Measurements from ENCODE around the gene PHF19.
A peak's percentile ranks its signal among the peaks of the same experiment; 100 is the strongest.

Gene PHF19

DNA sequence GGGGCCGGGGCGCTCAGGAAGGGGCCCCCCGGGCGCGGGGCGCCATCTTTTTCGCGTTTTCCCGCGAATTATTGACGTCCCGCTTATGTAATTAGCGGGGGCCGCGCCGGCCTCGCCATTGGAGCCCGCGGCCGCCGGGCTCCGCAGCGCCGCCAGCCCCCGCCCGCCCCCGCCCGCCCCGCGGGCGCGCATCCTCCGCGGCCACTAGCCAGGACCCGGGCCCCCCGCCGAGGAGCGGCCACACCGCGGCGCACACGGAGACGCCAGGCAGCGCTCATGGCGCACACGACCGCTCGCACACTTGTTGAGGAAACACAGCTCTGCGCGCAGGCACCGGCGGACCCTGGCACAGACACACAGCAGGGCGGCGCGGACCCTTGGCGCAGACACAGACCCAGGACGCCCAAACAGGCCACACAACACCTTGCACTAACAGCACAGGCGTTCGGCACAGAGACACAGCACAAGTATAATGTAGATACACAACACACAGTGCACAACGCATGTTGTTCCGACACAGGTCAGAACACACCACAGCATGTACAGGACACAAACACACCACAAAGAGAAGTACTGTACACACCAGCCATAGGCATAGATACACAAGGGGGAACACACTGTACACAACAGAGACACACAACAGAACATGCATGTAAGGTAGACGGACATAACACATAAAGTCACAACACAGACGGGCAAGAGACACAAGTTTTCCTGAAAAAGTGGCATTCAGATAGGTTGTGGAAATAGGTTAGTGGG is 467 bp upstream of the PHF19 start:
- peak; percentile 65 for DNase-seq (ENCODE audit: low read depth, low spot score)
- H3K4me3 ChIP-seq (ENCODE audit: low read length) = peak overlapping the region; percentile 99

- peak; percentile 87 for DNase-seq (ENCODE audit: low read depth, low spot score)
- peak overlapping the region; percentile 99 for H3K4me3 ChIP-seq (ENCODE audit: low read length)
These were observed 790 bp downstream of the PHF19 start for GRCh38 chr9:120875954-120876841.

GRCh38 chr9:120875643-120875953 is 1.4 kb downstream of the PHF19 start:
- peak overlapping the region; percentile 99 for H3K4me3 ChIP-seq (ENCODE audit: low read length)
- DNase-seq (ENCODE audit: low read depth, low spot score) = no peak

DNA sequence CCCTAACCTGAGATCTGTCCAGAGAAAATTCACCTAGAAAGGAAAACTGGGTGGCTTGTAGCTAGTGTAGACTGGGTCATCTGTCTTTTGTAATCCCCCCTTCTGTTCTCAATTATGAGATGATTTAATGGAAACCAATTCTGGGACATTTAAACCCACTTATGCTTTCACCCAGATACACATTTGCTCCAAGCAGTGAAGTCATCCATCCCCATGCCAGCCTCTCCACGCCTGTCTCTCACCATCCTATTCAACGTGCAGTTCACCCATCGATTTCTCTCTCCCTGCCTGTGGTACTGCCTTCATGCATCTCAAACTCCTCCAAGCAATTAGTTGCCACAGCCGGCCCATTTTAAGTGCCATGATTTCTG is 1.8 kb downstream of the PHF19 start:
- DNase-seq (ENCODE audit: low read depth, low spot score) = no peak
- H3K4me3 ChIP-seq (ENCODE audit: low read length) = peak overlapping the region; percentile 99

GRCh38 chr9:120874226-120875194 is 2.5 kb downstream of the PHF19 start:
- no peak overlapping the region for H3K4me3 ChIP-seq (ENCODE audit: low read length)
- no peak for DNase-seq (ENCODE audit: low read depth, low spot score)

DNA sequence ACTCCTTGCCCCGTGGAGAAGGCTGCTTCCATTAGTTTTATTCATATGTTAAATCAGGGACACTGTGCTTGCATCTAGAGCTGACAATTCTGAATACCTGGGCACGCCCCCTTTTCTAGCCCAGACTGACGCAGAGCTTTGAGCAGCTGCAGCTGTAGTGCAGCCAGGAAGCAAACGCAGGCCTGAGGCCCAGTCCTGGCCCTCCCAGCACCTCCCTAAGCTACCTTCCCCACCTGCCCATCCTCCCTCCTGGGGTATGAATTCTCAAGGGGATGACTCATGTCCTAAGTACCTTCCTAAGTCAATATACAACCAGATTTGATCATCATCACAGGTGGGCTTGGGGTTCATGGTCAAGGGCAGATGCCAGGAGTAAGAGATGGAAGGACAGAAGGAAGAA is 3.5 kb downstream of the PHF19 start:
- no peak for DNase-seq (ENCODE audit: low read depth, low spot score)
- no peak overlapping the region for H3K4me3 ChIP-seq (ENCODE audit: low read length)

DNA sequence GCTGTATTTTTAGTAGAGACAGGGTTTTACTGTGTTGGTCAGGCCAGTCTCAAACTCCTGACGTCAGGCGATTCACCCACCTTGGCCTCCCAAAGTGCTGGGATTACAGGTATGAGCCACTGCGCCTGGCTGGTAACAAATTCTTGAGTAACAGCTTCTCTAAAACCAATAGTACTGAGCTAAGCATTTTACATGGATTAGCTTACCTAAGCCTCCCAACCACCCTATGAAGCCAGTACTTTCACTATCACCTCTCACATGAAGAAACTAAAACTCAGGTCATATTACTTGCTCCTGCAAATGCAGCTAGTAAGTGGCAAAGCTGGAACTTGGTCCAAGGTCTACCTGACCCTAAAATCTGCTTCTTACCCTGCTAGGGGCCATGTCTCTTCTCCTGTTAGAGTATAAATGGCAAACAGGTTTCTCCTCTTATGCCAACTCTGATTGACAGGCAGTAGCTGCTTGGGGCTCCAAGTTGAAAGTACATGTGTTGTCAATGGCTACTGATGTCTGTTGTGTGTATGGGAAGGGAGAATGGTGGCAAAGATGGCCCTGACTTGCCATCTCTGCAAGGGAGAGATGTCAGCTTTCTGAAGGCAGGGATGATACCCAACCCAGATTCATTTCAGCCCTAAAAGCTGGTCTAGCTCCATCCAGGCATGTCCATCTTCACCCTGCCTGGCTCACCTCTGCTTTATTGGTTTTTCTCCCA is 4.0 kb downstream of the PHF19 start:
- DNase-seq (ENCODE audit: low read depth, low spot score) = no peak
- H3K4me3 ChIP-seq (ENCODE audit: low read length) = no peak overlapping the region

DNA sequence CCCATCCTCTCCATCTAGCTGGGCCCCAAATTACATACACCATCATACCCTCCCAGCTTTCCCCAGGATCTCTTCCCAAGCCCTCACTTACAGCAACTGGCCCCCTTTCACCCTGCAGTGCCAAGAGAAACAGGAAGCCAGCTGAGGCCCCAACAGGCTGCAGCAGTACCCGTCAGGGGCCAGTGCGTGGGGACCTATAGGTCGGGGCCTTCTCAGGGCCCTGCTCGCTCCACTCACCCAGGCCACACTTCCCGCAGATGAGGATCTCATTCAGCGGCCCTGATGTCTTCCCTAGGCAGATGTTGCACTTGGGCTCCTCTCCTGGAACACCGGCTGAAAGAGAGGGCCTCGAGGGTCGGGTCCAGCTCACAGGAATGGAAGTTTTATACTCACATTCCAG is 6.8 kb downstream of the PHF19 start:
- DNase-seq (ENCODE audit: low read depth, low spot score) = no peak

DNA sequence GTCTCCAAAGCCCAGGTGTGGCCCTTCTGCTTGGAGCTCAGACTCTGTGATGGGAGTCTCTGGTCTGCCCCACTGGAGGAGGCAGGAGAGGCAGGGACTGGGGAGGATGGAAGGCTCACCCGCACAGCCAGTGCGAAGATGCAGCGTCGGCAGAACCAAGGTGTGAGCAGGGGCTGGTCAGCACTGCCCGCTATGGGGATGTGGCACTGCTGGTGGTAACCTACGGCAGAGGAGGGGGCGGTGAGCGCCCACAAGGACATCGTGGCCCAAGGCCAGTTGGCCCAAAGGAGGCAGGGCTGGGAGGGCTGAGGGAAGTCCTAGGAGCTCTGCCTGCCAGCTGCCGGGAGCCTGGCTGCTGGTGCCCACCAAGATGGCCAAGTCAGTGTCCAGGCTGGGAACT is 7.3 kb downstream of the PHF19 start:
- no peak for DNase-seq (ENCODE audit: low read depth, low spot score)
- H3K4me3 ChIP-seq (ENCODE audit: low read length) = no peak overlapping the region

More for the DNA sequence above, 6.8 kb downstream of the PHF19 start:
- H3K4me3 ChIP-seq (ENCODE audit: low read length) = no peak overlapping the region

DNA sequence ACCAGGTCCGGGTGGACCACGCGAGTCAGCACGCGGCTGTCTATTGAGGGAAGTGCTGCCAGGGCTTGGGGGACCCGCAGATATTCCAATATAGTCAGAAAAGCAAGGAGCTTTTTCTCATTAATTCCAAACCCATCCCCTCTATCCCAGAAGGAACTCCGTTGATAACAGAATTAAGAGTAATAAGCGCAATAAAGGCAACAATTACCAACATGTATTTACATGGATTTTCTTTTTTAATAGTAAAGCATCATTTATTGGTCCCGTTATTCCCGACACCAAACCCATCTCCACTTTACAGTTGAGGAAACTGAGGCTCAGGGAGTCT is 7.7 kb downstream of the PHF19 start:
- H3K4me3 ChIP-seq (ENCODE audit: low read length) = peak overlapping the region; percentile 32
- no peak for DNase-seq (ENCODE audit: low read depth, low spot score)

DNA sequence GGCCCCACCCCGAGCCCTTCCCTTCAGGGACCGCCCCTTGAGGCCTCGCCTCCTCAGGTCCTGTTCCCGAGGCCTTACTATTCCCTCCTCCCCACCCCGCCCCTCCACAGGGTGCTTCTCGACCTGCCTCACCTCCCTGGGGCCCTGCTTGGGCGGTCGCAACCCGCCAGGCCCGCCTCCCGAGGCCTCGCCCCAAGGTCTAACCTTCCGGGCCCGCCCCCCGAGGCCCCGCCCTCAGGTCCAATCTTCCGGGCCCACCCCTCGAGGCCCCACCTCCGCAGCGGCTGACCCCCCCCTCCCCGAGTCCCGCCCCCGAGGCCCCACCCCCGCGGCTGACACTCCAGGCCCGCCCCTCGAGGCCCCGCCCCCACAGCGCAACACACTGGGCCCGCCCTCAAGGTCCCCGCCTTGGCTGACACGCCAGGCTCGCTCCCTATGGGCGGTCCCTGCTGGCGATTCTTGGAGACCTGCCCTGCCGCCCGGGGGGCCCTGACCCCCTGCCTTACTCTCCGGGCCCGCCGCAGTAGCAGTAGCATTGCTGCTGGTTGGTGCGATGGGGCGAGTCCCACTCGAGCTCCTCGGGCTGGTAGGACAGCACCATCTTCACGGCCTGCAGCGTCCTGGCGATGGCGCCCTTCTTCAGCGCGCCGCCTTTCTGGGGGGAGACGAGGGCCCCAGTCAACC is 8.2 kb downstream of the PHF19 start:
- peak; percentile 93 for DNase-seq (ENCODE audit: low read depth, low spot score)
- H3K4me3 ChIP-seq (ENCODE audit: low read length) = peak overlapping the region; percentile 41

- DNase-seq (ENCODE audit: low read depth, low spot score) = no peak
- H3K4me3 ChIP-seq (ENCODE audit: low read length) = peak overlapping the region; percentile 41
These were observed 8.7 kb downstream of the PHF19 start for GRCh38 chr9:120868339-120868675.

- peak overlapping the region; percentile 41 for H3K4me3 ChIP-seq (ENCODE audit: low read length)
- no peak for DNase-seq (ENCODE audit: low read depth, low spot score)
These were observed 9.2 kb downstream of the PHF19 start for GRCh38 chr9:120867676-120868338.

- H3K4me3 ChIP-seq (ENCODE audit: low read length) = no peak overlapping the region
- DNase-seq (ENCODE audit: low read depth, low spot score) = no peak
These were observed 10.3 kb downstream of the PHF19 start for GRCh38 chr9:120866651-120867050.

DNA sequence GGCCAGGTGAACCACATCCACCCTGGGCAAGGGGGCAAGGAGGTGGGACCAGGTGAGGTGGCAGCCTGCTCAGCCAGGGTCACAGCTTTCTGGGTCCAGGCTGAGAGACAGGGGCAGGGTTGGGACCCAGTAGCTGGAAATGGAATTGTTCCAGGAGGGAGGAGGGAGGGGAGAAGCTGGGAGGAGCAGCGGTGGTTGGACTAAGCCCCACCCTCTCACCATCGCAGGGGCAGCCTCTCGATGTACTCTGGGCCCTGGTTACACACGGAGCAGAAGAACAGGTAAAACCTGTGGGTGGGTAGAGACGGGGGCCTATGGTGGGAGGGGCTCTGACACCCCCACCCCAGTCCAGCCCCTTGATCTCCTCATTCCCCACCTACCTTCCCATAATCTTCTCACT is 11.2 kb downstream of the PHF19 start:
- DNase-seq (ENCODE audit: low read depth, low spot score) = no peak
- H3K4me3 ChIP-seq (ENCODE audit: low read length) = no peak overlapping the region

DNA sequence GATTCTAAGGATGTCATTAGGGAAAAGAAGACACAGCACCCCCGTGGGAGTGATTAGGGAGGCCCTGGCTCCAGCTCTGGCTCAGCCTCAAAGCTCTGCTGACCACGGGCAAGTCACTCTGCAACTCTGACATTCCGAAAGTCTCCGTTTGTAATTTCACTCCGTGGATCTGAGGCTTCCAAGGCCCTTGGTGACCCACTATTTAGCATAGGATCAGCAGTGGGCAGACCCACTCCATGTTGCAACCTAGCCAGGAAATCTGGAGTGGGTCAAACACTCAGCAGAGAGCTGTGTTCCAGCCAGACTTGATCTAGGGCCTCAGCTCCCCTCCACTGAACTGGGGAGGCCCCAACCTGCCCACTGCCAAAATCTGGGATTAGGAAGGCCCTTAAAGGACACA is 11.8 kb downstream of the PHF19 start:
- no peak for DNase-seq (ENCODE audit: low read depth, low spot score)

DNA sequence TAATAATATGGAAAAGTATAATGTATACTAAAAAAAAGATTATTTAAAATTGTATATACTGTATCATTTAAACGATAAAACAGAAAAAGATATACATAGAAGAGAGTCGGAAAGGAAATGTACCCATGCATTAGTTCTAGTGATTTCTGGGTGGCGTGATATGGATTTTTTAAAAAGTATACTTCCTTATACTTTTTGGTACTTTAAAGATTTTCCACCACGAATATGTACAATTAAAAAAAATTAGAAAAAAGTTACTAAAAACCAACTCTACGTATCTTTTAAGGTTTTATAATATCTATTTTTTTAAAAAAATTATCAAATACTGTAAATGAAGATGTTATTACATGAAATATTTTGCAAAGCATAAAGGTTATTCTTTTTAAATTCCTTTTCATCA is 12.3 kb downstream of the PHF19 start:
- DNase-seq (ENCODE audit: low read depth, low spot score) = no peak
- H3K4me3 ChIP-seq (ENCODE audit: low read length) = no peak overlapping the region

More for the DNA sequence above, 11.8 kb downstream of the PHF19 start:
- no peak overlapping the region for H3K4me3 ChIP-seq (ENCODE audit: low read length)

DNA sequence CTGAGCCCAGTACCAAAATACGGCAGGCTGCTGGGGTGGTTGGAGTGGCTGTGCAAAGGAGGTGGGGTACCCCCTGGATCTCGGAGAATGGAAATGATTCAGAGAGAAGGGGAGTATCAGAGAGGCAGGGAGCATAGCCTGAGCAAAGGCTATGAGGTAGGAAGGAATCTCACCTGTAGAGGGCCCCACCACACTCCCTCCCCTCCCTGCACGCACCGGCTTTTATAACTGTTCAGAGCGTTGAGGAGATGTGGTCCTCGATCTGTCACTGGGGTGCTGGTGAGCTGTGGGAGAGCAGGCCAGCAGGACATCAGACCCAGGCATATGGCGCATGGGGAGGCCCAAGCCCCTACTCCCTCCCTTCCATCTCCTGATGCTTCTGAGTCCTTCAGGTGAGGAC is 13.2 kb downstream of the PHF19 start:
- no peak for DNase-seq (ENCODE audit: low read depth, low spot score)
- H3K4me3 ChIP-seq (ENCODE audit: low read length) = no peak overlapping the region

Measured in Jurkat, Clone E6-1 (cell line).